Umbilical cord (tissue), 2 donors: ENCODE data around the gene FAM131A. TPM values are rescaled to one million over a fixed set of nuclear protein-coding genes. Genes with fewer than 3 reads are reported as not detected.
A peak's percentile ranks its signal among the peaks of the same experiment; 100 is the strongest.

Experiments
- DNase-seq: peaks from one replicate; pipeline ENCODE4 v3.0.0-alpha.2; 2015; ENCODE audit warnings: low spot score
- total RNA-seq: library from RNA; depleted of rRNA; stranded (reverse); fragments of >200 nt; gene quantifications from one replicate; pipeline ENCODE4 v1.2.3, GENCODE V29; 2014; ENCODE audit warnings: low replicate concordance; ENCODE audit not compliant: insufficient read depth

Gene FAM131A
- total RNA-seq, 1 donor from 2014 or later: 13.2 TPM

GRCh38 chr3:184316792-184317191, 20.6 kb upstream of the FAM131A start:
- DNase-seq: no peak

GRCh38 chr3:184317201-184317600, 20.2 kb upstream of the FAM131A start:
- no peak for DNase-seq

GRCh38 chr3:184320104-184320445, 17.3 kb upstream of the FAM131A start:
- DNase-seq: peak; percentile 97

GRCh38 chr3:184321666-184322065, 15.7 kb upstream of the FAM131A start:
- no peak for DNase-seq

GRCh38 chr3:184322731-184323487, 14.5 kb upstream of the FAM131A start:
- no peak for DNase-seq

GRCh38 chr3:184323696-184324095, 13.7 kb upstream of the FAM131A start:
- no peak for DNase-seq

- DNase-seq: no peak
Measured at GRCh38 chr3:184325269-184325668, 12.1 kb upstream of the FAM131A start.

GRCh38 chr3:184325715-184326369, 11.6 kb upstream of the FAM131A start:
- no peak for DNase-seq

- no peak for DNase-seq
Measured at GRCh38 chr3:184327171-184327570, 10.2 kb upstream of the FAM131A start.

GRCh38 chr3:184328516-184328915, 8.9 kb upstream of the FAM131A start:
- no peak for DNase-seq

GRCh38 chr3:184332370-184333090, 4.9 kb upstream of the FAM131A start:
- DNase-seq: no peak

- DNase-seq: no peak
Measured at GRCh38 chr3:184333190-184333589, 4.2 kb upstream of the FAM131A start.

- no peak for DNase-seq
Measured at GRCh38 chr3:184333700-184334099, 3.7 kb upstream of the FAM131A start.

GRCh38 chr3:184334470-184335158, 2.8 kb upstream of the FAM131A start:
- no peak for DNase-seq

- no peak for DNase-seq
Measured at GRCh38 chr3:184335291-184335660, 2.1 kb upstream of the FAM131A start.

- DNase-seq: peak; percentile 79
Measured at GRCh38 chr3:184335661-184336546, 1.5 kb upstream of the FAM131A start.

GRCh38 chr3:184336547-184337398, 627 bp upstream of the FAM131A start:
- peak; percentile 83 for DNase-seq

- DNase-seq: no peak
Measured at GRCh38 chr3:184337981-184338380, 581 bp downstream of the FAM131A start.

- DNase-seq: peak; percentile 88
Measured at GRCh38 chr3:184338511-184338945, 1.1 kb downstream of the FAM131A start.

- no peak for DNase-seq
Measured at GRCh38 chr3:184339001-184339400, 1.6 kb downstream of the FAM131A start.
